ENCODE measurements around the gene ASB11. TPM values are rescaled to one million over a fixed set of nuclear protein-coding genes. Genes with fewer than 3 reads are reported as not detected.

Gene ASB11, protein sequence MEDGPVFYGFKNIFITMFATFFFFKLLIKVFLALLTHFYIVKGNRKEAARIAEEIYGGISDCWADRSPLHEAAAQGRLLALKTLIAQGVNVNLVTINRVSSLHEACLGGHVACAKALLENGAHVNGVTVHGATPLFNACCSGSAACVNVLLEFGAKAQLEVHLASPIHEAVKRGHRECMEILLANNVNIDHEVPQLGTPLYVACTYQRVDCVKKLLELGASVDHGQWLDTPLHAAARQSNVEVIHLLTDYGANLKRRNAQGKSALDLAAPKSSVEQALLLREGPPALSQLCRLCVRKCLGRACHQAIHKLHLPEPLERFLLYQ
- not detected in 2 replicates for total RNA-seq (2014; rRNA removed; shearing (Covaris generic))

DNA sequence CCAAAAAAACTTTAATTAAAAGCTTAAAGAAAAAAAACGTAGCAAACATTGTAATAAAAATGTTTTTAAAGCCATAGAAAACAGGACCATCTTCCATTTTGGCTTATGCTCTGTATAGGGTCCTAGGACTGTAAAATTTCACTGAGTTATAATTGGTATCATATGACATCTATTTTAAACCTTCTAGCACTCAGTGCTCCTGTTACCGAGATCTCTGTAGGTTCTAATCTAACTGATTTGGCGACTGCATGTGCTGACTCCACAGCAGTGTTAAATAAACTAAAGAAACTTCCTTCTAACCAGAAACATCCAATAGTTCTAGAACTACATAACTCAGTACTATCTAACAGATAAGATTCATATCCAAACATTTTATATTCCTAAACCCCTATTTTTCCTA is at the start of gene ASB11:
Gene ASB11 (minus strand): TSS at position 132 of the 400 bp plus-strand sequence. CDS start 35 bp downstream, at position 97.
- no peak within 1 kb of the TSS for H3K4me3 ChIP-seq
- H3K9me3 ChIP-seq (replicated peaks), result no peaks in the 10 kb centered on the region
- DNase-seq (ENCODE audit: low read depth in 1 of 2, low spot score in 2 of 2), result no peak
- no peak within 1 kb of the TSS for H3K27ac ChIP-seq
- no peaks in the 10 kb centered on the region for H3K4me1 ChIP-seq (replicated peaks)
- no peaks in the 10 kb centered on the region for H3K27me3 ChIP-seq (replicated peaks)
- no peaks in the 10 kb centered on the region for H3K36me3 ChIP-seq

DNA sequence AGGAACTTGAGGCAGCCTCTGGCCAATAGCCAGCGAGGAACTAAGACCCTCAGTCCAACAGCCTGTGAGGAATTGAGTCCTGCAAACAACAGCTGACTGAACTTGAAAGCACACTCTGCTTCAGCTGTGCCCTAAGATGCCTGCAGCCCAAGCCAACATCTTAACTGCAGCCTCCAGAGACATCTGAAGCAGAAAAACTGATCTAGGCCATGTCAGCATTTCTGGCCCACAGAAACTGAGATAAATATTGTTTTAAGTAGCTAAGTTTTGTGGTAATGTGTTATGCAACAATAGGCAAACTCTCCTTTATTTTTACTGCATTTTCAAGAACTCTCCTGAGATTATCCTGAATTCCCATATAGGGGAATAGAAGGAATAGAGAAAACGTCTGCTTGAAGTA is 44.3 kb upstream of the ASB11 start:
- H3K27me3 ChIP-seq (replicated peaks), result no peaks in the 10 kb centered on the region
- no peak for DNase-seq (ENCODE audit: low read depth in 1 of 2, low spot score in 2 of 2)
- H3K4me1 ChIP-seq (replicated peaks), result no peaks in the 10 kb centered on the region
- H3K9me3 ChIP-seq (replicated peaks), result no peaks in the 10 kb centered on the region
- no peak overlapping the region for H3K27ac ChIP-seq
- no peaks in the 10 kb centered on the region for H3K36me3 ChIP-seq
- H3K4me3 ChIP-seq, result no peak overlapping the region

DNA sequence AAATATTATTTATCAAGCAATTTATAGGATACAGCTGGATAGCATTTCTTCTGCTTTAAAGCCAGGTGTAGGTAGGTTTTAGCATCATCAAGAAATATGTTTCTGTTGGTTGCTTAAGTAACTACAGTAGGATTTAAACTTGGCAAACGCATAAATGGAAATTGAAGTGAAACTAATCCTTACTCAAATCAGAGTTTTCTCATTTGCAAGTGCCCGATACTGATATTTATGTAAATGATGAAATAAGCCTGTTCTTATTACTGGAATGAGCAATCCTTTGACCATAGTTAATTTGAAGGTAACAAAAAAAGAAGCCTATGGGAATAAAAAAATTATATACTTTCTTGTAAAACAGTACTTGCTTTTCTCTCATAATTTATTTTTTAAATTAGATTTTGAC is 43.1 kb upstream of the ASB11 start:
- no peak overlapping the region for H3K4me3 ChIP-seq
- H3K27ac ChIP-seq, result no peak overlapping the region
- no peaks in the 10 kb centered on the region for H3K4me1 ChIP-seq (replicated peaks)
- H3K36me3 ChIP-seq, result no peaks in the 10 kb centered on the region
- no peaks in the 10 kb centered on the region for H3K9me3 ChIP-seq (replicated peaks)
- H3K27me3 ChIP-seq (replicated peaks), result no peaks in the 10 kb centered on the region
- no peak for DNase-seq (ENCODE audit: low read depth in 1 of 2, low spot score in 2 of 2)

DNA sequence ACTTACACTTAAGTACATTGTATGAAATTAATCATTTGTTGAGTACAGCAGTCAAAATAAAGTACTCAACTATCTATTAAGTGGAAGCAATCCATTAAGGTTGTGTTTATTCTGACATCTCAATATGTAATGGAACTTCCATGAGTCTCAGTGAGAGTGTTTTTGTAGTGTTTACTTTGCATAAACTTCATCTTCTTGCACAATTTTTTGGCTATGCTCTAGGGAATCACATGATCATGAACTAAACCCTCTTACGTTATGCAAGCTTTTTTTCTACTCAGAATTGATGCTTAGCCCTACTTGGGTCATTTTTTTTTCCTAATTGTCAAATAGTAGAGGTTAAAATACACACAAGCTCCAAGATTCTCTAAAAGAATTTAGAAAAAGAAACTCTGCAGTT is 41.0 kb upstream of the ASB11 start:
- no peak overlapping the region for H3K27ac ChIP-seq
- H3K9me3 ChIP-seq (replicated peaks), result no peaks in the 10 kb centered on the region
- H3K36me3 ChIP-seq, result no peaks in the 10 kb centered on the region
- H3K4me3 ChIP-seq, result no peak overlapping the region
- no peak for DNase-seq (ENCODE audit: low read depth in 1 of 2, low spot score in 2 of 2)
- H3K4me1 ChIP-seq (replicated peaks), result no peaks in the 10 kb centered on the region
- no peaks in the 10 kb centered on the region for H3K27me3 ChIP-seq (replicated peaks)

DNA sequence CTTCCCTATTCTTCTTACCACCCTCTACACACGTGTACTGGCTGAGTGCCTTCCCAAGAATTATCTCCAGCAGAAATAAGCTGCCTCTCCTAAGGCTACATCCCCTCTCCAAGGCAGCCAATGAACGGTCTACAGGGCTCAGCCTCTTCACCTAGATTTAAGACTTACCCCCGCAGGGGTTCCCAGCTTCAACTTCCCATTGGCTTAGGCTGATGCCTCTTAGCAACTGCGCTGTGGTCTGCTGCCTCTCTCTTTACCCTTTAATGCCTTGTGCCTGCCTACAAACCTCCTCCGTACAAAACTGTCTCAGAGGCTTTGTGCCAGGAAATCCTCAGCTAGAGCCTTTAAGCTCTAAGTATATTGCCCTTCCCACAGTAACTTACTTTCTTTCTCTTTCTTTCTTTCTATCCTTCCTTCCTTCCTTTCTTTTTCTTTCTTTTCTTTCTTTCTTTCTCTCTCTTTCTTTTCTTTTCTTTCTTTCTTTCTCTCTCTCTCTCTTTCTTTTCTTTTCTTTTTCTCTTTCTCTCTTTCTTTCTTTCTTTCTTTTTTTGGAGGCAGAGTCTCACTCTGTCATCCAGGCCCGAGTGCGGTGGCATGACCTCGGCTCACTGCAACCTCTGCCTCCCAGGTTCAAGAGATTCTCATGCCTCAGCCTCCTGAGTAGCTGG is 35.0 kb upstream of the ASB11 start:
- Histone ChIP-seq H3K27ac (no peak overlapping the region), H3K4me1 (replicated peaks) (no peaks in the 10 kb centered on the region), H3K36me3 (no peaks in the 10 kb centered on the region), H3K27me3 (replicated peaks) (no peaks in the 10 kb centered on the region), H3K4me3 (no peak overlapping the region), H3K9me3 (replicated peaks) (no peaks in the 10 kb centered on the region)
- no peak for DNase-seq (ENCODE audit: low read depth in 1 of 2, low spot score in 2 of 2)

DNA sequence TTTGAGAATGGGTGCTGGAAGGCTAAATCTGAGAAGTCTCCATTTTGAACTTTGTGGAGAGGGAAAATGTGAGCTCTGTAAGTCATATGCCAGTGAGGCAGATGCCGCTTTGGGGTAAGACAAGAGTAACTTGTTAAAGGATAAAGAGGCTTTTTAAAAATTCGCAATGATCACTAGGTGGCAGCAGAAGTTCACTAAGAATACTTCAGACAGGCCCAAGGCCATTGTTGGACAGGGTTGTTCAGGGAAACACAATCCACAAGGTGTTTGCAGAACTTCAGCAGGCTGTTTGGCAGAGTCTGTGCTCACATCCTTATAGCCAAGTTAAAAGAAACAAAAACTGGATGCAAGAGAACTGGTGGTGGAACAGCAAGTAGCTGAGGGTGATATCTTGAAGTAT is 33.6 kb upstream of the ASB11 start:
- Histone ChIP-seq H3K36me3 (no peaks in the 10 kb centered on the region), H3K4me3 (no peak overlapping the region), H3K9me3 (replicated peaks) (no peaks in the 10 kb centered on the region), H3K27ac (no peak overlapping the region), H3K4me1 (replicated peaks) (no peaks in the 10 kb centered on the region), H3K27me3 (replicated peaks) (no peaks in the 10 kb centered on the region)
- DNase-seq (ENCODE audit: low read depth in 1 of 2, low spot score in 2 of 2), result peak in 1 of 2 experiments; percentile 4

DNA sequence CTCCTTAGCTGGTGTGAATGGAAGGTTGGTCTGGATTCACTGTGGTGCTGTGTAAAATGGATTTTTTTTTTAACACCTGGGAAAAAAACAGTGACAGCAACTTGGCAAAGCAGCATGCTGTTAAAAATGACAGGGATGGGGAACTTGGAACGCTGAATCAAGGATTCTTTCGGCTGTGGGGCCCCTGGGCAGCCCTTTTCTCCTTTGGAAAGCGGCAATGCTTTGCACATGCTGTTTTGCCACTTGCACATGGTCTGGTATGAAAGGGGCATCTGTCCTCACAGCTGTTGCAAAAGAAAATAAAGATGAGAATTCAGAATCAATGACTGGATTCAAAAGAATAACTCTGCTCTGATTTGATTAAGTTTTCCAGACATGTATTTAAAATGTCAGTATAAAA is 30.5 kb upstream of the ASB11 start:
- Histone ChIP-seq H3K36me3 (no peaks in the 10 kb centered on the region), H3K4me3 (no peak overlapping the region), H3K4me1 (replicated peaks) (no peaks in the 10 kb centered on the region), H3K27me3 (replicated peaks) (no peaks in the 10 kb centered on the region), H3K27ac (no peak overlapping the region), H3K9me3 (replicated peaks) (no peaks in the 10 kb centered on the region)
- no peak for DNase-seq (ENCODE audit: low read depth in 1 of 2, low spot score in 2 of 2)

DNA sequence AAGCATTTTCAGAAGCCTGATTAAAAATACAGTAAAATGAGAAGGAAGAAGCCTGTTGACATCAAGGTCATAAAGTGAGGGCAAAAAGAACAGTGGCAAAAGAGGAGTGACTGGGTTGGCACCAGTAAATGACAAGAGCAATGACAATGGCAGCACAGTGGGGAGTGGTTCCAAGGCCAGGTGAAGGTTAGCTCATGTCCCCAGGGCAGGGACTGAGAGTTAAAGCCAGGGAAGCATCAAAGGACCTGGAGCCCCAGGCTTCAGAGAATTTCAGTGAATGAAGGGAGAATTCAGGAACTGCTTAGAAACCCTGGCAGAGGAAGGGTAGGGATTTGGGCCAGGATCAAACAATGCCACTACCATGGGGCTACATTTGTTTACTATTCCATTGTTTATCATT is 28.7 kb upstream of the ASB11 start:
- Histone ChIP-seq H3K4me3 (no peak overlapping the region), H3K9me3 (replicated peaks) (no peaks in the 10 kb centered on the region), H3K4me1 (replicated peaks) (no peaks in the 10 kb centered on the region), H3K27me3 (replicated peaks) (no peaks in the 10 kb centered on the region), H3K36me3 (no peaks in the 10 kb centered on the region), H3K27ac (no peak overlapping the region)
- no peak for DNase-seq (ENCODE audit: low read depth in 1 of 2, low spot score in 2 of 2)

DNA sequence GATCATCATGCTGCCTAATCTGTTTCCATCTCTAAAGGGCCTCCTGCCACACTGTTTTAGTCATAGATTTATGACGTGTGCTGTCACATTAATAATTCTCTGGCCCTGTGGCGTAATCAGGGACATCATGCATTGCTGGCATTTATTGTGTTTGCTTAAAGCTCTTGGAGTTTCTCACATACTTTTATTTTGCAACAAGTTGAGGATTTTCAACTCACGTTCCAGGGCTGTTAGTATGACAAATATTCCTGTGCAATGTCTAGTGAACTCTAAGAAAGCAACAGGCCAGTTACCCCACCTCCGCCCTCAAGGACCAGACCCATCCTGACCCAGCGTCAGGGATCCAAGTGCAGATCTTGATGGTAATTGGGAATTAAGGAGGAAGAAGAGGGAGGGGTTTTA is 27.6 kb upstream of the ASB11 start:
- Histone ChIP-seq H3K27me3 (replicated peaks) (no peaks in the 10 kb centered on the region), H3K4me3 (no peak overlapping the region), H3K9me3 (replicated peaks) (no peaks in the 10 kb centered on the region), H3K27ac (no peak overlapping the region), H3K4me1 (replicated peaks) (no peaks in the 10 kb centered on the region), H3K36me3 (no peaks in the 10 kb centered on the region)
- DNase-seq (ENCODE audit: low read depth in 1 of 2, low spot score in 2 of 2), result no peak

DNA sequence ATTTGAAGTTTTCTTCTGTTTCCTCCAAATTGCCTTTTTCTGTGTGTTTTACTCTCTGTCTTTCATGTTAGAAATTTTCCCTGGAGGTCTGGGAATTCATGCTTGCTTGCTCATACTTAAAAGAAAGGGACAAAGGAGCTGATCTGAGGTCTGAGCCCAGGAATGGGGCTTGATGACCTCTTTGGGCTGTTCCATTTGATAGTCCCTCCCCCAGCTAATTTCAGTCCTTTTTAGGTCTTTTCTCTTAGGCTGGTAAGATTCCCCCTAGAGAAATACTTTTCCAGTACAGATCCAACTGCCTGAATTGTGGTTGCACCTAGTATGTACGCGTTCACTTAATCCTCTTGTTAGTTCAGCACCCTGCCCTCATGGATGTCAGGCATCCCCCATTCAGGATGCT is 25.4 kb upstream of the ASB11 start:
- no peaks in the 10 kb centered on the region for H3K4me1 ChIP-seq (replicated peaks)
- DNase-seq (ENCODE audit: low read depth in 1 of 2, low spot score in 2 of 2), result no peak
- no peaks in the 10 kb centered on the region for H3K27me3 ChIP-seq (replicated peaks)
- H3K9me3 ChIP-seq (replicated peaks), result no peaks in the 10 kb centered on the region
- H3K27ac ChIP-seq, result no peak overlapping the region
- no peak overlapping the region for H3K4me3 ChIP-seq
- H3K36me3 ChIP-seq, result no peaks in the 10 kb centered on the region

DNA sequence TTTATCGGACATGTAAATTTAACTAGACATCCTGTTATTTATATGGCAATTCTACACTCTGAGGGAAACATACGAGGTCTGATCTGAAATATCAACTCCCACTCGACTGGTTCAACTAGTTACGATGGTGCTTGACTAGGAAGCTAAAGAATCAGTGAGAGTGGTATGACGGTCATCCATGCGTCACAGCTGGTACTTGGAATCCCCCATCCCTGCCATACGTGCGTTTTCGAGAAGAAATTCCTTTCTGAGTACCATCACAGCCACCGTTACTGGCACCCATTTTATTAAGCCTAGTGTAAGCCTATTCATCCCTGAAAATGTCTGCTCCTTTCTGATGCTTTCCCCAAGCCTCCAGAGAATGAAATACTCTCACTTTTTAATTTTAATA is 20.6 kb upstream of the ASB11 start:
- 0 out of 2 replicates have a peak, but pooled peaks cover 2% of the 10 kb centered on the region for H3K36me3 ChIP-seq
- H3K9me3 ChIP-seq (replicated peaks), result no peaks in the 10 kb centered on the region
- no peaks in the 10 kb centered on the region for H3K27me3 ChIP-seq (replicated peaks)
- H3K27ac ChIP-seq, result peak overlapping the region; percentile 56
- H3K4me1 ChIP-seq (replicated peaks), result no peaks in the 10 kb centered on the region
- DNase-seq (ENCODE audit: low read depth in 1 of 2, low spot score in 2 of 2), result peak in 1 of 2 experiments; percentile 38
- peak overlapping the region; percentile 72 for H3K4me3 ChIP-seq

DNA sequence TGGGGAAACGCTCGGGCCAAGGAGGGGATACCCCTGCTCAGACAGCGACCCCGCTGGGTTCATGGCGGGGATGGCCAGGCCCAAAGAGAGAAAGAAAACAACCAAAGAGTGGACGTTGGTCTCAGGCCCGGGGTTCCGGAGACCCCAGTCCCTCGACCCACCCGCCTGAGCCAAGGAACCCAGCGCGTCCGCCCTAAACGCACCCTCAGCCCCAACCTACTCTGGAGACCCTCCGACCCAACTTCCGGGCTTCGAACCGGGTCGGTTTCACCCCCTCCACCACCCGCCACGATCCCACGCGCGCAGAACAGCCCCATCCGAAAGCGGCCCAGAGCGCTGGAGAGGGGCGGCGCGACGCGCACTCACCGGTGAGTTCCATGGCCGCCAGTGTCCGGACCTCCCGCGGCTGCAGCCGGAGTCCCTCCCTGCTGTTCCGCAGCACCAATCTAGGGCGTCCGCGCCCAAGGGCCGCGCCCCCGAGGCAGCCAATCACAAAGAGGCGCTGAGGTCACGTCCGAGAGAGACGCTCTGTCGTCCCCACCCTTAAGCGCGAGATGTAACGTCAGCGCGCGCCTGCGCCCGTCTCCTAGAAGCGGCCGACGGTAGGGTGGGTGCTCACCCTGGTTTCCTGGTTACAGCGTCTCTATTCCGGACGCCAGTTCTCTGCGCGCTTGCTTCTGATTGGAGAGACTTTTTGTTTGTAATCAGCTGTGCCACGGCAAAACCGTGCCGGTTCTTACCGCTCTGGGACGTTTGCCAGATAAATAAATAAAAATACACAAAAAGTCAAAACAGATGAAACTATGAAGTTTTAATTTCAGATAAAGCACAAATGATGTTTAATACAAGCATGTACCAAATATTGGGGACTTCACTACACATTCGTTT is 19.9 kb upstream of the ASB11 start, which contains the start of gene PIGA:
Gene PIGA (minus strand): TSS at position 389 of the 888 bp plus-strand sequence. CDS start 3,593 bp downstream, outside the sequence.
- H3K4me1 ChIP-seq (replicated peaks), result no peaks in the 10 kb centered on the region
- peak within 1 kb of the TSS; percentile 72 for H3K4me3 ChIP-seq
- H3K36me3 ChIP-seq, result 0 out of 2 replicates have a peak, but pooled peaks cover 2% of the 10 kb centered on the region
- DNase-seq (ENCODE audit: low read depth in 1 of 2, low spot score in 2 of 2), result peak; percentile 92 to 94
- H3K9me3 ChIP-seq (replicated peaks), result no peaks in the 10 kb centered on the region
- peak within 1 kb of the TSS; percentile 83 for H3K27ac ChIP-seq
- no peaks in the 10 kb centered on the region for H3K27me3 ChIP-seq (replicated peaks)

DNA sequence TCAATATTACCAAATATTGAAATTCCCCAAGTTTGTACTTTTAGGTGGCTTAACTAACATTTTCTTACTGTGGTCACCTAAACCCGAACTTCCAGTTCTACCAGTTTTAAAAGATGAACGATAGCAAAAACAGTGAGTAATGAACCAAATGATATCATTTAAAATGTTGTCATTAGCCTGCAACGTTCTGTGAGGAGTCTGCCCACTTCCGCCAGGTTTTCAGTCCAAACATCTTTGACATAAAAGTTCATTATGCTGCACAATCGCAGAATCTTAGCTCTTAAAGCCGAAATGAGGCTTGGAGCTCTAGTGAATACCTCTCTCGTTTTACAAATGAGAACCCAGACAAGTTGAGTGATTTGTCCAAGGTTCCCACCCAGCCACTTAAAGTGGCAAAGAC is 19.1 kb upstream of the ASB11 start:
- H3K9me3 ChIP-seq (replicated peaks), result no peaks in the 10 kb centered on the region
- DNase-seq (ENCODE audit: low read depth in 1 of 2, low spot score in 2 of 2), result peak in 1 of 2 experiments; percentile 10
- H3K4me1 ChIP-seq (replicated peaks), result no peaks in the 10 kb centered on the region
- H3K36me3 ChIP-seq, result 0 out of 2 replicates have a peak, but pooled peaks cover 2% of the 10 kb centered on the region
- H3K4me3 ChIP-seq, result peak overlapping the region; percentile 72
- H3K27ac ChIP-seq, result peak overlapping the region; percentile 83
- H3K27me3 ChIP-seq (replicated peaks), result no peaks in the 10 kb centered on the region

Measured in SJSA1 (cell line).